Testis (tissue), 2 donors: Measurements from ENCODE around the gene GTPBP4.

Experiments used
- CTCF ChIP-seq, 3 experiments: fragments of 450-650 bp in 2 of 3; fragments of 200-600 bp in 1 of 3; sonication (generic) in 1 of 3; IDR thresholded peaks; one replicate each; pipeline ENCODE4 v1.5.1; 2016 to 2019; ENCODE audit warnings: antibody characterized with exemption in 3 of 3, mild to moderate bottlenecking in 2 of 3, moderate library complexity in 1 of 3
- POLR2A ChIP-seq: fragments of 450-650 bp; IDR thresholded peaks from one replicate; pipeline ENCODE4 v1.6.1; 2017; ENCODE audit warnings: antibody characterized with exemption, mild to moderate bottlenecking, moderate library complexity

GRCh38 chr10:1033601-1034000 is 45.4 kb downstream of the GTPBP4 start:
- TF ChIP-seq CTCF (IDR thresholded peaks at IDR 0.05), result no peak
- TF ChIP-seq POLR2A, result no peak
